Liver (tissue), 9 donors: Measurements from ENCODE around the gene SMURF2. TPM values are rescaled to one million over a fixed set of nuclear protein-coding genes. Genes with fewer than 3 reads are reported as not detected.

Experiments used
- DNase-seq: peaks from one replicate; pipeline ENCODE4 v3.0.0-alpha.2; 2017; ENCODE audit warnings: low spot score
- H3K27ac ChIP-seq, 2 donors: one replicate each; pipeline ENCODE4 v1.7.0; 2013; ENCODE audit warnings: inconsistent platforms in 2 of 2, low read length in 2 of 2, control low read depth in 1 of 2, low read depth in 1 of 2, mild to moderate bottlenecking in 1 of 2
- H3K27me3 ChIP-seq, 4 donors: one replicate each; pipeline versions ENCODE4 v1.6.1 to v1.7.0; 2013; ENCODE audit warnings: low read length in 3 of 4, inconsistent platforms in 1 of 4, mild to moderate bottlenecking in 1 of 4, moderate library complexity in 1 of 4; ENCODE audit not compliant: control insufficient read depth in 4 of 4, insufficient read depth in 4 of 4
- H3K36me3 ChIP-seq, 4 donors: one replicate each; pipeline versions ENCODE4 v1.6.1 to v1.7.0; 2013; ENCODE audit warnings: low read length in 3 of 4, mild to moderate bottlenecking in 3 of 4, low read depth in 1 of 4, moderate library complexity in 1 of 4; ENCODE audit not compliant: control insufficient read depth in 4 of 4, insufficient read depth in 3 of 4
- H3K4me1 ChIP-seq, 4 donors: one replicate each; pipeline versions ENCODE4 v1.6.1 to v1.7.0; 2013; ENCODE audit warnings: low read length in 3 of 4, mild to moderate bottlenecking in 3 of 4, moderate library complexity in 1 of 4; ENCODE audit not compliant: control insufficient read depth in 4 of 4, insufficient read depth in 4 of 4
- H3K4me3 ChIP-seq, 3 donors: one replicate each; pipeline versions ENCODE4 v1.6.1 to v1.7.0; 2013; ENCODE audit warnings: low read length in 3 of 3, control low read depth in 1 of 3, low read depth in 1 of 3, mild to moderate bottlenecking in 1 of 3
- H3K9ac ChIP-seq, 2 donors: one replicate each; pipeline ENCODE4 v1.7.0; 2013; ENCODE audit warnings: low read length in 2 of 2, mild to moderate bottlenecking in 2 of 2, moderate library complexity in 2 of 2, control low read depth in 1 of 2, low read depth in 1 of 2
- H3K9me3 ChIP-seq, 4 donors: one replicate each; pipeline versions ENCODE4 v1.6.1 to v1.7.0; 2013; ENCODE audit warnings: low read length in 3 of 4; ENCODE audit not compliant: control insufficient read depth in 4 of 4
- ATF3 ChIP-seq: IDR thresholded peaks from 2 replicates; pipeline ENCODE4 v1.6.1; 2016; ENCODE audit warnings: antibody characterized with exemption
- CTCF ChIP-seq: fragments of 150-350 bp; IDR thresholded peaks from 2 replicates; pipeline ENCODE4 v1.5.1; 2017; ENCODE audit warnings: improper control_type of control experiment, low read depth, low read length; ENCODE audit not compliant: missing input control
- EGR1 ChIP-seq, 2 donors: IDR thresholded peaks; 2 replicates each; pipeline ENCODE4 v1.6.1; 2016 to 2018; ENCODE audit warnings: antibody characterized with exemption in 2 of 2, low read depth in 2 of 2
- FOXA1 ChIP-seq: IDR thresholded peaks from 2 replicates; pipeline ENCODE4 v1.6.1; 2016; ENCODE audit warnings: antibody characterized with exemption
- FOXA2 ChIP-seq: IDR thresholded peaks from 2 replicates; pipeline ENCODE4 v1.6.1; 2016; ENCODE audit warnings: antibody characterized with exemption
- GABPA ChIP-seq, 2 donors: IDR thresholded peaks in 1 of 2; conservative IDR thresholded peaks in 1 of 2; 2 replicates each; pipeline ENCODE4 v1.6.1; 2016; ENCODE audit warnings: antibody characterized with exemption in 2 of 2, mild to moderate bottlenecking in 1 of 2, moderate library complexity in 1 of 2
- HNF4A ChIP-seq, 2 donors: conservative IDR thresholded peaks; 2 replicates each; pipeline ENCODE4 v1.6.1; 2016; ENCODE audit warnings: antibody characterized with exemption in 2 of 2, mild to moderate bottlenecking in 2 of 2
- HNF4G ChIP-seq: IDR thresholded peaks from 2 replicates; pipeline ENCODE4 v1.6.1; 2016; ENCODE audit warnings: antibody characterized with exemption
- MAX ChIP-seq: IDR thresholded peaks from 2 replicates; pipeline ENCODE4 v1.6.1; 2016; ENCODE audit warnings: antibody characterized with exemption
- NR2F2 ChIP-seq: IDR thresholded peaks from 2 replicates; pipeline ENCODE4 v1.6.1; 2016; ENCODE audit warnings: antibody characterized with exemption
- RAD21 ChIP-seq, 2 donors: IDR thresholded peaks; 2 replicates each; pipeline ENCODE4 v1.6.1; 2016; ENCODE audit warnings: antibody characterized with exemption in 2 of 2, mild to moderate bottlenecking in 2 of 2
- REST ChIP-seq: IDR thresholded peaks from 2 replicates; pipeline ENCODE4 v1.6.1; 2016; ENCODE audit warnings: antibody characterized with exemption, mild to moderate bottlenecking
- RXRA ChIP-seq, 2 donors: IDR thresholded peaks; 2 replicates each; pipeline ENCODE4 v1.6.1; 2017 to 2018; ENCODE audit warnings: antibody characterized with exemption in 2 of 2, mild to moderate bottlenecking in 1 of 2
- SP1 ChIP-seq: IDR thresholded peaks from 2 replicates; pipeline ENCODE4 v1.6.1; 2018; ENCODE audit warnings: antibody characterized with exemption, mild to moderate bottlenecking
- TAF1 ChIP-seq: conservative IDR thresholded peaks from 2 replicates; pipeline ENCODE4 v1.6.1; 2016; ENCODE audit warnings: antibody characterized with exemption, mild to moderate bottlenecking
- YY1 ChIP-seq: IDR thresholded peaks from 2 replicates; pipeline ENCODE4 v1.6.1; 2016; ENCODE audit warnings: antibody characterized with exemption, mild to moderate bottlenecking
- ZBTB33 ChIP-seq: IDR thresholded peaks from 2 replicates; pipeline ENCODE4 v1.6.1; 2016; ENCODE audit warnings: antibody characterized with exemption
- WGBS: extraction: QIAGEN DNeasy Blood & Tissue Kit; methylation state at CpG from one replicate; pipeline ENCODE4 v1.1.7; 2013; 5-methylcytosine and 5-hydroxymethylcytosine counted together
- polyA plus RNA-seq, 2 donors: library from polyadenylated mRNA; stranded (reverse) in 1 of 2; unstranded in 1 of 2; fragments of 200-250 nt in 1 of 2; fragments of >200 nt in 1 of 2; fragmentation: Nextera tagmentation in 1 of 2; extraction: Ambion mirVana in 1 of 2; gene quantifications; one replicate each; pipeline versions ENCODE4 v1.2.1 to v1.2.3, GENCODE V29; 2013 to 2015
- total RNA-seq, 2 donors: library from RNA; depleted of rRNA; stranded (reverse); fragments of >200 nt; gene quantifications; one replicate each; pipeline ENCODE4 v1.2.3, GENCODE V29; 2014
- donor health status: healthy.
- donor health status: healthy.
- donor health status: healthy.
- donor health status: healthy.
- donor health status: healthy.

SMURF2 gene
- total and polyA plus RNA-seq, 4 donors, result 2.0 to 6.9 (median 3.5) TPM

- TF ChIP-seq CTCF (no peak), EGR1 (IDR thresholded peaks at IDR 0.05; ENCODE audit: low read depth in 2 of 2) (no peak), FOXA1 (no peak), ZBTB33 (no peak)
These were observed 86.7 kb downstream of the SMURF2 start (continued) for GRCh38 chr17:64575431-64575830.

- 96% methylated on average over 1 of the region's 1 CpG for WGBS
- H3K27ac ChIP-seq, result no peak overlapping the region
- no peaks in the 10 kb centered on the region for H3K27me3 ChIP-seq
- no peak for TF ChIP-seq YY1
- TF ChIP-seq FOXA1, result no peak
- TF ChIP-seq HNF4A (conservative IDR thresholded peaks at IDR 0.05), result no peak
- TF ChIP-seq HNF4G, result no peak
- no peak for TF ChIP-seq REST
- no peak for TF ChIP-seq CTCF
- TF ChIP-seq ATF3, result no peak
- TF ChIP-seq RXRA (IDR thresholded peaks at IDR 0.05), result no peak
- TF ChIP-seq SP1, result no peak
- TF ChIP-seq FOXA2, result no peak
- TF ChIP-seq MAX, result no peak
- no peak for TF ChIP-seq EGR1 (IDR thresholded peaks at IDR 0.05; ENCODE audit: low read depth in 2 of 2)
- no peak for TF ChIP-seq GABPA (IDR thresholded peaks at IDR 0.05 in 1 of 2, conservative IDR thresholded peaks at IDR 0.05 in 1 of 2)
- TF ChIP-seq RAD21 (IDR thresholded peaks at IDR 0.05), result no peak
- no peak for TF ChIP-seq TAF1
- no peak for TF ChIP-seq ZBTB33
- TF ChIP-seq NR2F2, result no peak
- H3K9ac ChIP-seq, result no peak overlapping the region
- no peak overlapping the region for H3K4me3 ChIP-seq
- no peaks in the 10 kb centered on the region for H3K9me3 ChIP-seq
- peaks cover 0 to 13% (median 7%) of the 10 kb centered on the region in 4 donors for H3K36me3 ChIP-seq
- no peak for DNase-seq
- H3K4me1 ChIP-seq, result no peaks in the 10 kb centered on the region
These were observed 87.5 kb downstream of the SMURF2 start for GRCh38 chr17:64574646-64575045.
